GM18505 (cell line): ENCODE results near the gene PIK3C2B.
A peak's percentile ranks its signal among the peaks of the same experiment; 100 is the strongest.

Experiments used
- ATAC-seq: cut with Tn5 transposase; IDR thresholded peaks from one replicate; pipeline ENCODE4 v1.9.1; 2021; ENCODE audit not compliant: unreplicated experiment
- POLR2A ChIP-seq: IDR thresholded peaks from 4 replicates; pipeline ENCODE4 v1.6.1; 2011; ENCODE audit warnings: borderline replicate concordance; ENCODE audit not compliant: insufficient read depth, insufficient read length; ENCODE audit errors: extremely low read depth

PIK3C2B gene

DNA sequence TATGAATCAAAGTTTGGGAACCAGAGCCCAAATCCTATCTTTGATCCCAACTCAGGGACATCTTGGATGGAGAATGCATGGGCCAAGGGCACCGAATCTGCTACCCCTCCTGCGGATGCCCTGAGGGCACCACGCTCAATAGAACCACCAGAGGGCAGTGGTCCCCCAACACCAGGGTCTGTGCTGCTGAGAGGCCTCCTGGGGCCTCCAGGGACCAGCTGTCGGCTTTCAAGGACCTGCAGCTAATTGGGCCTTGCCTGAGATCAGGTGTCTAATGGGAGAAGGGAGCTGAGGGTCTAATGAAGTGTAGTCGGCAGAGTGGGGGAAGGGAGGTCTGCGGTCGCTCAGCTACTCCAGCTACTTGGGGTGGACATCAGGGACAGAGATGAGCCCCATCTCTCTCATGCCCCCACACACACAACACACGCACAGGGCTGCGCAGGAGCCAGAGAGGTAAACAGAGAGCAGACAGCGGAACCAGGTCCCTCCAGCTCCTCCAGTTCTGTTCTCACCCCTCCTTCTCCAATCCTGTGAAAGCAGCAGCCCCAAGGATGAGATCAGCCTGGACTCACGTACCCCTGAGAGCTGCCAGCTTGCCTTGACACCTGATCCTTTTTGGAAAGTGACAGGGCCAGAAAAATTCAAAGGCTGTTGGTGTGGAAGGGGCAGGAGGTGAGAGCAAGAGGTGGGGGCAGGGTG is 48.0 kb downstream of the PIK3C2B start:
- TF ChIP-seq POLR2A = no peak
- peak; percentile 64 for ATAC-seq

DNA sequence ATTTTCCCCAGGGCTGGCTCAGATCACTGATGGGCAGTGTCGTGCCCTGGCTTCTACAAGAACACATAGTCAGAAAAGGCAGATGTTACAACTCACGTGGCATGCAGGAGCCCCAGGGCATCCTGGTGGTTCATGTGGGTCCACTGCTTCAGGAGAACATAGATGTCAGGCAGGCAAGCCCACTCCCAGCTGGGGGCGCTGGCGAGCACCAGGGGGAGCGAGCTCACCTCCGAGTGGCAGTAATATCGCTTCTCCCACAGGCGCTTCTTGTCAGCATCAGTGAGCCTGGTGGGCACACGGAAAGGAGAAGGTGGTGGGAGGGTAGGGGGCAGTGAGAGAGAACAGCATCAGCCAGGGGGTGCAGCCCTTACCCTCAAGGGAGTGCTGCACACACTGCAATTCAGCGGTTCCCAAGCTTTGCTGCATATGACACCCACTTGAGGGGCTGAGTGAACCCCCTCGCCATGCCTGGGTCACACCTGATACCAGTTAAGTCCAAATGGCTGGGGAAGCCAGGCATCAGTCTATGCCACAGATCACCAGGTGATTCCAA is 48.7 kb downstream of the PIK3C2B start:
- no peak for ATAC-seq

More for the DNA sequence above, 48.7 kb downstream of the PIK3C2B start:
- TF ChIP-seq POLR2A = no peak
